ENCODE data around the gene BCL10. TPM values are rescaled to one million over a fixed set of nuclear protein-coding genes. Genes with fewer than 3 reads are reported as not detected.
A peak's percentile ranks its signal among the peaks of the same experiment; 100 is the strongest.

BCL10 gene
- total RNA-seq, 1 experiment from 2014 or later, result 30.4 TPM

- H2AFZ ChIP-seq, result no peak overlapping the region
- POLR2A ChIA-PET (ENCODE audit: unreplicated experiment), result interaction anchor here (0.5 to 0.7 kb wide), 5 partner anchors 43 to 541 kb away, joined by 3 to 6 read pairs (median 4); no protein-coding TSS in a partner anchor
- no peaks in the 10 kb centered on the region for H3K9me3 ChIP-seq (ENCODE audit: insufficient read depth, low read depth)
- no peaks in the 10 kb centered on the region for H4K20me1 ChIP-seq (ENCODE audit: insufficient read depth)
- H3K79me2 ChIP-seq (ENCODE audit: low read depth), result no peaks in the 10 kb centered on the region
- peaks cover 15% of the 10 kb centered on the region for H3F3A ChIP-seq (ENCODE audit: insufficient read depth, low read depth)
- H3K36me3 ChIP-seq (ENCODE audit: low read depth), result peaks cover 10% of the 10 kb centered on the region; the same call in 1 of the 2 replicates
- H3K9me2 ChIP-seq (ENCODE audit: insufficient read depth), result no peaks in the 10 kb centered on the region
- TSS peak; percentile 84 for BruUV-seq (replicated peaks)
- intact Hi-C loops (cut with micrococcal nuclease; ENCODE audit: unreplicated experiment), result no loop called here
- peaks cover 14% of the 10 kb centered on the region for H3K4me1 ChIP-seq (replicated peaks; ENCODE audit: insufficient read depth)
- no peak for TF ChIP-seq EZH2 (IDR thresholded peaks at IDR 0.05; ENCODE audit: low read depth)
- TF ChIP-seq CTCF (conservative IDR thresholded peaks at IDR 0.05), result no peak
- H3K4me3 ChIP-seq, result no peak overlapping the region
- no peaks in the 10 kb centered on the region for H3K27me3 ChIP-seq (ENCODE audit: insufficient read depth, low read depth)
- 0 out of 2 replicates have a peak overlapping the region, but pooled peaks have one; percentile 20 for H3K4me2 ChIP-seq
- H3K27ac ChIP-seq, result peak overlapping the region; percentile 40; the same call in 1 of the 2 replicates
- CTCF ChIA-PET, result interaction anchor here (0.6 to 0.7 kb wide), 5 partner anchors 12 to 255 kb away, joined by 3 to 8 read pairs (median 6); no protein-coding TSS in a partner anchor
- DNase-seq, result peak; percentile 48 to 63
Measured at GRCh38 chr1:85320371-85321131, 44.1 kb upstream of the BCL10 start.

- Histone ChIP-seq H3F3A (ENCODE audit: insufficient read depth, low read depth) (peaks cover 15% of the 10 kb centered on the region), H3K79me2 (ENCODE audit: low read depth) (no peaks in the 10 kb centered on the region), H3K27ac (no peak overlapping the region), H3K27me3 (ENCODE audit: insufficient read depth, low read depth) (no peaks in the 10 kb centered on the region), H3K4me3 (no peak overlapping the region), H4K20me1 (ENCODE audit: insufficient read depth) (no peaks in the 10 kb centered on the region), H3K4me2 (no peak overlapping the region), H2AFZ (no peak overlapping the region), H3K9me3 (ENCODE audit: insufficient read depth, low read depth) (no peaks in the 10 kb centered on the region), H3K36me3 (ENCODE audit: low read depth) (peaks cover 10% of the 10 kb centered on the region; the same call in 1 of the 2 replicates), H3K4me1 (replicated peaks; ENCODE audit: insufficient read depth) (peaks cover 17% of the 10 kb centered on the region), H3K9me2 (ENCODE audit: insufficient read depth) (no peaks in the 10 kb centered on the region)
- TF ChIP-seq EZH2 (IDR thresholded peaks at IDR 0.05; ENCODE audit: low read depth) (no peak), CTCF (conservative IDR thresholded peaks at IDR 0.05) (no peak)
- ChIA-PET CTCF (interaction anchor here (0.7 kb wide), 1 partner anchor 12 kb away, joined by 8 read pairs; no protein-coding TSS in a partner anchor), POLR2A (ENCODE audit: unreplicated experiment) (interaction anchor here (0.5 kb wide), 1 partner anchor 259 kb away, joined by 4 read pairs; no protein-coding TSS in a partner anchor)
- DNase-seq, result no peak
- BruUV-seq (replicated peaks), result no TSS peak
- intact Hi-C loops (cut with micrococcal nuclease; ENCODE audit: unreplicated experiment), result no loop called here
Measured at GRCh38 chr1:85319931-85320330, 43.5 kb upstream of the BCL10 start.

- Histone ChIP-seq H3K4me2 (no peak overlapping the region), H3K9me2 (ENCODE audit: insufficient read depth) (no peaks in the 10 kb centered on the region), H3K27me3 (ENCODE audit: insufficient read depth, low read depth) (no peaks in the 10 kb centered on the region), H2AFZ (no peak overlapping the region), H3K36me3 (ENCODE audit: low read depth) (peaks cover 10% of the 10 kb centered on the region; the same call in 1 of the 2 replicates), H3K79me2 (ENCODE audit: low read depth) (no peaks in the 10 kb centered on the region), H3F3A (ENCODE audit: insufficient read depth, low read depth) (peaks cover 16% of the 10 kb centered on the region), H4K20me1 (ENCODE audit: insufficient read depth) (no peaks in the 10 kb centered on the region), H3K9me3 (ENCODE audit: insufficient read depth, low read depth) (no peaks in the 10 kb centered on the region), H3K27ac (no peak overlapping the region), H3K4me1 (replicated peaks; ENCODE audit: insufficient read depth) (peaks cover 22% of the 10 kb centered on the region), H3K4me3 (no peak overlapping the region)
- intact Hi-C loops (cut with micrococcal nuclease; ENCODE audit: unreplicated experiment), result no loop called here
- CTCF ChIA-PET, result interaction anchor here (0.7 kb wide), 1 partner anchor 11 kb away, joined by 8 read pairs; no protein-coding TSS in a partner anchor
- no TSS peak for BruUV-seq (replicated peaks)
- POLR2A ChIA-PET (ENCODE audit: unreplicated experiment), result no interaction called here
- TF ChIP-seq EZH2 (IDR thresholded peaks at IDR 0.05; ENCODE audit: low read depth), result no peak
- TF ChIP-seq CTCF (conservative IDR thresholded peaks at IDR 0.05), result no peak
- DNase-seq, result no peak
Measured at GRCh38 chr1:85319491-85319890, 43.1 kb upstream of the BCL10 start.
